ENCODE measurements around the gene MCEMP1. TPM values are rescaled to one million over a fixed set of nuclear protein-coding genes. Genes with fewer than 3 reads are reported as not detected.

Gene MCEMP1
- total and polyA plus RNA-seq, 12 donors: 0.26 to 1.9 (median 0.53) TPM; not detected in 2

- Histone ChIP-seq H3K4me3 (no peak within 1 kb of the TSS), H3K27me3 (peaks cover 9% of the 10 kb centered on the region), H3K9me3 (replicated peaks in 1 of 3) (no peaks in the 10 kb centered on the region), H3K4me1 (replicated peaks in 1 of 2) (no peaks in the 10 kb centered on the region), H3K36me3 (replicated peaks in 1 of 2) (no peaks in the 10 kb centered on the region), H3K27ac (no peak within 1 kb of the TSS)
- WGBS, 4 donors: 54 to 75% (median 63%) methylated on average over 1 to 9 of the region's 9 CpGs
- intact Hi-C loops (cut with DNase I): no loop called here
- TF ChIP-seq, protein P1, sequence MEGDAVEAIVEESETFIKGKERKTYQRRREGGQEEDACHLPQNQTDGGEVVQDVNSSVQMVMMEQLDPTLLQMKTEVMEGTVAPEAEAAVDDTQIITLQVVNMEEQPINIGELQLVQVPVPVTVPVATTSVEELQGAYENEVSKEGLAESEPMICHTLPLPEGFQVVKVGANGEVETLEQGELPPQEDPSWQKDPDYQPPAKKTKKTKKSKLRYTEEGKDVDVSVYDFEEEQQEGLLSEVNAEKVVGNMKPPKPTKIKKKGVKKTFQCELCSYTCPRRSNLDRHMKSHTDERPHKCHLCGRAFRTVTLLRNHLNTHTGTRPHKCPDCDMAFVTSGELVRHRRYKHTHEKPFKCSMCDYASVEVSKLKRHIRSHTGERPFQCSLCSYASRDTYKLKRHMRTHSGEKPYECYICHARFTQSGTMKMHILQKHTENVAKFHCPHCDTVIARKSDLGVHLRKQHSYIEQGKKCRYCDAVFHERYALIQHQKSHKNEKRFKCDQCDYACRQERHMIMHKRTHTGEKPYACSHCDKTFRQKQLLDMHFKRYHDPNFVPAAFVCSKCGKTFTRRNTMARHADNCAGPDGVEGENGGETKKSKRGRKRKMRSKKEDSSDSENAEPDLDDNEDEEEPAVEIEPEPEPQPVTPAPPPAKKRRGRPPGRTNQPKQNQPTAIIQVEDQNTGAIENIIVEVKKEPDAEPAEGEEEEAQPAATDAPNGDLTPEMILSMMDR (IDR thresholded peaks at IDR 0.05): no peak
- TF ChIP-seq POLR2A (IDR thresholded peaks at IDR 0.05): no peak
- no peak for DNase-seq
Observed at GRCh38 chr19:7668842-7669241, 8.0 kb upstream of the MCEMP1 start, which contains the start of gene RETN. Gene RETN (plus strand): TSS chr19:7669049. CDS start chr19:7669327, 278 bp downstream.

- Histone ChIP-seq H3K4me3 (no peak overlapping the region), H3K27ac (no peak overlapping the region), H3K9me3 (replicated peaks in 1 of 3) (no peaks in the 10 kb centered on the region), H3K36me3 (replicated peaks in 1 of 2) (no peaks in the 10 kb centered on the region), H3K27me3 (peaks cover 9% of the 10 kb centered on the region), H3K4me1 (replicated peaks in 1 of 2) (no peaks in the 10 kb centered on the region)
- 20 to 37% (median 26%) methylated on average over 8 to 9 of the region's 9 CpGs for WGBS, 4 donors
- DNase-seq: no peak
- no peak for TF ChIP-seq POLR2A (IDR thresholded peaks at IDR 0.05)
- TF ChIP-seq, protein P1 (IDR thresholded peaks at IDR 0.05): no peak
- intact Hi-C loops (cut with DNase I): loop anchor here in 1 of 2 donors (10.0 kb wide), 1 partner anchor 315 kb away; no protein-coding TSS in a partner anchor
Observed at GRCh38 chr19:7669641-7670040, 7.2 kb upstream of the MCEMP1 start.

- Histone ChIP-seq H3K27ac (no peak overlapping the region), H3K27me3 (peaks cover 9% of the 10 kb centered on the region), H3K36me3 (replicated peaks in 1 of 2) (no peaks in the 10 kb centered on the region), H3K4me1 (replicated peaks in 1 of 2) (no peaks in the 10 kb centered on the region), H3K9me3 (replicated peaks in 1 of 3) (no peaks in the 10 kb centered on the region), H3K4me3 (no peak overlapping the region)
- intact Hi-C loops (cut with DNase I): loop anchor here in 1 of 2 donors (10.0 kb wide), 1 partner anchor 315 kb away; no protein-coding TSS in a partner anchor
- no peak for DNase-seq
- TF ChIP-seq POLR2A (IDR thresholded peaks at IDR 0.05): no peak
- TF ChIP-seq, protein P1 (IDR thresholded peaks at IDR 0.05): no peak
- WGBS, 4 donors: 0 to 5% (median 1%) methylated on average over 4 to 43 of the region's 43 CpGs
Observed at GRCh38 chr19:7670150-7670783, 6.6 kb upstream of the MCEMP1 start.

DNA sequence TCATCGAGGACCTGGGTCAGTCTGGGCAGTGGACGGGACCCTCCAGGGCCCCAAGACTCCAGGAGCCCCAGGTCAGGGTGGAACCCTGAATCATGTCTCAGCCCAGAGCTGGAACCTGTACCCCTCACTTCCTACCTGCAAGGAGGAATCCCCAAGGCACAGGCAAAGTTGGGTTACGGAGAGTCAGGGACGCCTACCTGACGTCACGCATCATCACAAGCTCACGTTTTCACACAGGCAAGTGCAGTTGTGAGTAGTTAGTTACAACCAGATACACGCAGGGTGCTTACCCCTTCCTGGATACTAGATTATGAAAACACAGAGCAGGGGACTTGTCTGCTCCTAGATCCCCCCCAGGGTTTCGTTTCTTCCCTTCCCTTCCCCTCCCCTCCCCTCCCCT is 6.1 kb upstream of the MCEMP1 start:
- Histone ChIP-seq H3K4me1 (replicated peaks in 1 of 2) (no peaks in the 10 kb centered on the region), H3K36me3 (replicated peaks in 1 of 2) (no peaks in the 10 kb centered on the region), H3K27ac (no peak overlapping the region), H3K27me3 (peaks cover 9% of the 10 kb centered on the region), H3K4me3 (no peak overlapping the region), H3K9me3 (replicated peaks in 1 of 3) (no peaks in the 10 kb centered on the region)
- no peak for TF ChIP-seq POLR2A (IDR thresholded peaks at IDR 0.05)
- TF ChIP-seq, protein P1 (IDR thresholded peaks at IDR 0.05): no peak
- intact Hi-C loops (cut with DNase I): loop anchor here in 1 of 2 donors (10.0 kb wide), 1 partner anchor 316 kb away; no protein-coding TSS in a partner anchor
- 21 to 29% (median 25%) methylated on average over 4 to 9 of the region's 9 CpGs for WGBS, 4 donors
- no peak for DNase-seq

Data from adrenal gland (tissue), 12 donors.